HCT116 (cell line): ENCODE data around the gene PIK3CD. TPM values are rescaled to one million over a fixed set of nuclear protein-coding genes. Genes with fewer than 3 reads are reported as not detected.

Experiments
- ATAC-seq: fragments of 200-7000 bp; cut with Tn5 transposase; 2 replicates; pipeline ENCODE4 v1.9.1; 2020; ENCODE audit warnings: mild to moderate bottlenecking, moderate library complexity
- BruUV-seq: library from RNA; stranded (reverse); fragments of 400-500 nt; replicated peaks from 2 replicates; lab custom pipeline; 2021; lab: Mats Ljungman, UMichigan
- CTCF ChIA-PET: fragments of 300-600 bp; sonication (Branson Sonifier 250); formaldehyde crosslinking; loops from one replicate; lab custom pipeline; 2021; ENCODE audit warnings: antibody characterized with exemption; lab: Charles Lee
- POLR2A ChIA-PET: fragments of 300-600, 350-600 bp; sonication (Branson Sonifier 250); formaldehyde crosslinking; loops from one replicate; lab custom pipeline; 2021; ENCODE audit warnings: antibody characterized with exemption; lab: Charles Lee
- RAD21 ChIA-PET, 2 experiments: fragments of 300-600 bp; sonication (Branson Sonifier 250); formaldehyde crosslinking; loops; one replicate each; lab custom pipeline; 2023; ENCODE audit warnings: low total read pairs in 2 of 2; ENCODE audit not compliant: uncharacterized antibody in 2 of 2, unreplicated experiment in 2 of 2, low non-redundant PET in 1 of 2; lab: Charles Lee
- DNase-seq: peaks from one replicate; pipeline ENCODE4 v3.0.0-alpha.2; 2010; ENCODE audit warnings: low read depth, low spot score
- H2AFZ ChIP-seq: fragments of 200-600 bp; shearing (Covaris generic), sonication (generic); 2 replicates; pipeline ENCODE4 v1.6.1; 2017; ENCODE audit warnings: low read depth, mixed run types, mixed read lengths, antibody characterized with exemption, low read length; ENCODE audit not compliant: poor library complexity, severe bottlenecking
- H3K27ac ChIP-seq: 2 replicates; pipeline ENCODE4 v1.5.1; 2012; ENCODE audit warnings: low read depth, low read length
- H3K27me3 ChIP-seq: fragments of 200-600 bp; sonication (generic); 2 replicates; pipeline ENCODE4 v1.6.1; 2016; ENCODE audit warnings: mixed run types, low read length, mixed read lengths; ENCODE audit not compliant: insufficient read depth
- H3K36me3 ChIP-seq, 2 experiments: fragments of 200-500 bp in 1 of 2; fragments of 200-600 bp in 1 of 2; sonication (Bioruptor generic) in 1 of 2; sonication (generic) in 1 of 2; 2 replicates each; pipeline versions ENCODE4 v1.5.1 to v1.6.1; 2014 to 2016; ENCODE audit warnings: low read length in 2 of 2, inconsistent platforms in 1 of 2, mixed read lengths in 1 of 2, mixed run types in 1 of 2; ENCODE audit not compliant: insufficient read depth in 2 of 2, control insufficient read depth in 1 of 2
- H3K4me1 ChIP-seq, 2 experiments: fragments of 200-600 bp in 1 of 2; sonication (generic) in 1 of 2; 2 replicates each; pipeline versions ENCODE4 v1.5.1 to v1.6.1; 2012 to 2017; ENCODE audit warnings: low read length in 2 of 2, inconsistent platforms in 1 of 2, mild to moderate bottlenecking in 1 of 2, mixed read lengths in 1 of 2, mixed run types in 1 of 2, moderate library complexity in 1 of 2; ENCODE audit not compliant: insufficient read depth in 2 of 2, control insufficient read depth in 1 of 2
- H3K4me2 ChIP-seq: fragments of 200-600 bp; sonication (generic); 2 replicates; pipeline ENCODE4 v1.6.1; 2017; ENCODE audit warnings: mixed run types, low read length, mixed read lengths
- H3K4me3 ChIP-seq, 2 experiments: fragments of 200-600 bp in 1 of 2; sonication (generic) in 1 of 2; replicated peaks in 1 of 2; 2 replicates each; pipeline ENCODE4 v1.5.1; 2011 to 2016; ENCODE audit warnings: low read length in 2 of 2, control low read depth in 1 of 2, low read depth in 1 of 2, mild to moderate bottlenecking in 1 of 2, mixed read lengths in 1 of 2, mixed run types in 1 of 2
- H3K79me2 ChIP-seq: fragments of 200-600 bp; sonication (generic); 2 replicates; pipeline ENCODE4 v1.6.1; 2017; ENCODE audit warnings: mild to moderate bottlenecking, mixed run types, low read length, moderate library complexity, mixed read lengths; ENCODE audit not compliant: insufficient read depth
- H3K9ac ChIP-seq: fragments of 200-600 bp; sonication (generic); 2 replicates; pipeline ENCODE4 v1.6.1; 2016; ENCODE audit warnings: low read length, mixed read lengths
- H3K9me2 ChIP-seq: fragments of 200-600 bp; sonication (generic), shearing (Covaris generic); 2 replicates; pipeline ENCODE4 v1.6.1; 2017; ENCODE audit warnings: mixed run types, mild to moderate bottlenecking, moderate library complexity; ENCODE audit not compliant: insufficient read depth
- H3K9me3 ChIP-seq, 2 experiments: fragments of 200-500 bp in 1 of 2; fragments of 200-600 bp in 1 of 2; sonication (Bioruptor generic) in 1 of 2; sonication (generic) in 1 of 2; 2 replicates each; pipeline ENCODE4 v1.6.1; 2014 to 2017; ENCODE audit warnings: low read length in 2 of 2, mixed read lengths in 2 of 2, inconsistent platforms in 1 of 2, low read depth in 1 of 2, mild to moderate bottlenecking in 1 of 2, mixed run types in 1 of 2, moderate library complexity in 1 of 2; ENCODE audit not compliant: control insufficient read depth in 1 of 2, insufficient read depth in 1 of 2
- H4K20me1 ChIP-seq: fragments of 200-600 bp; sonication (generic), shearing (Covaris generic); 2 replicates; pipeline ENCODE4 v1.6.1; 2017; ENCODE audit warnings: mixed run types, mild to moderate bottlenecking, moderate library complexity; ENCODE audit not compliant: insufficient read depth
- ATF3 ChIP-seq: IDR thresholded peaks from 2 replicates; pipeline ENCODE4 v1.6.1; 2012
- CTCF ChIP-seq, 3 experiments: fragments of 200-600 bp in 1 of 3; sonication (generic) in 1 of 3; IDR thresholded peaks in 2 of 3; conservative IDR thresholded peaks in 1 of 3; 2 replicates each; pipeline ENCODE4 v1.5.1; 2012 to 2017; ENCODE audit warnings: low read depth in 2 of 3, low read length in 2 of 3, antibody characterized with exemption in 1 of 3, borderline replicate concordance in 1 of 3, control low read depth in 1 of 3, mild to moderate bottlenecking in 1 of 3, mixed read lengths in 1 of 3, mixed run types in 1 of 3, moderate library complexity in 1 of 3; ENCODE audit not compliant: insufficient read depth in 1 of 3
- ELF1 ChIP-seq: IDR thresholded peaks from 2 replicates; pipeline ENCODE4 v1.6.1; 2012; ENCODE audit warnings: low read depth, borderline replicate concordance
- EZH2 ChIP-seq: fragments of 200-600 bp; sonication (generic); IDR thresholded peaks from 2 replicates; pipeline ENCODE4 v1.6.1; 2017; ENCODE audit warnings: antibody characterized with exemption, mixed run types
- EZH2phosphoT487 ChIP-seq: fragments of 200-600 bp; IDR thresholded peaks from 2 replicates; pipeline ENCODE4 v1.6.1; 2018; ENCODE audit warnings: antibody characterized with exemption, borderline replicate concordance
- FOSL1 ChIP-seq: IDR thresholded peaks from 2 replicates; pipeline ENCODE4 v1.6.1; 2012; ENCODE audit warnings: low read depth
- JUND ChIP-seq: IDR thresholded peaks from 2 replicates; pipeline ENCODE4 v1.6.1; 2012
- MAX ChIP-seq: IDR thresholded peaks from 2 replicates; pipeline ENCODE4 v1.6.1; 2012
- SP1 ChIP-seq: IDR thresholded peaks from 2 replicates; pipeline ENCODE4 v1.6.1; 2012; ENCODE audit warnings: low read depth
- ZFX ChIP-seq: fragments of 450-650 bp; IDR thresholded peaks from 2 replicates; pipeline ENCODE4 v1.6.1; 2017
- ZNF274 ChIP-seq: fragments of 200-500 bp; sonication (Bioruptor generic); IDR thresholded peaks from 2 replicates; pipeline ENCODE4 v1.6.1; 2014; ENCODE audit warnings: mild to moderate bottlenecking, low read depth, low read length, inconsistent platforms
- intact Hi-C: fragments of 100-400 bp; cut with micrococcal nuclease; formaldehyde crosslinking; loops from 2 replicates; pipeline ENCODE4 v1.10.0; 2022
- total RNA-seq: library from RNA; stranded (reverse); gene quantifications from one replicate; pipeline ENCODE4 v1.2.1, GENCODE V29; 2021; ENCODE audit not compliant: unreplicated experiment
- TF ChIP-seq, protein P1 (sequence below): IDR thresholded peaks from 2 replicates; pipeline ENCODE4 v1.6.1; 2012; ENCODE audit warnings: low read depth

PIK3CD gene
- total RNA-seq, 1 experiment from 2014 or later, result 9.2 TPM

DNA sequence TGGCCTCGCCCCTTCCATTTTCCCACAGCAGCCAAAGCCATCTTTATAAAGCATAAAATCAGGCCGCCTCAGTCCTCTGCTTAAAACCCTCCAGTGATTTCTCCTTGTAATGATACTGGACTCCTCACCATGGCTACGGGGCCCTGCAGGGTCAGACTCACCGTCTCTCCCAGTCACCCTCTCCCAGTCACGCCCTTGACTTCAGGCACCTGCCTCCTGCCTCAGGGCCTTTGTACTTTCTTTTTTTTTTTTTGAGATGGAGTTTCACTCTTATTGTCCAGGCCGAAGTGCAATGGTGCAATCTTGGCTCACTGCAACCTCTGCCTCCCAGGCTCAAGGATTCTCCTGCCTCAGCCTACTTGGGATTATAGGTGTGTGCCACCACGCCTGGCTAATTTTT is 47.8 kb downstream of the PIK3CD start:
- BruUV-seq, result no TSS peak
- CTCF ChIA-PET, result no interaction called here
- Histone ChIP-seq H2AFZ (no peak overlapping the region), H3K27ac (no peak overlapping the region), H3K9ac (no peak overlapping the region), H4K20me1 (no peaks in the 10 kb centered on the region), H3K4me3 (no peak overlapping the region), H3K9me3 (no peaks in the 10 kb centered on the region), H3K36me3 (no peaks in the 10 kb centered on the region), H3K9me2 (no peaks in the 10 kb centered on the region), H3K79me2 (no peaks in the 10 kb centered on the region), H3K27me3 (no peaks in the 10 kb centered on the region), H3K4me2 (peak overlapping the region; percentile 49; the same call in 1 of the 2 replicates), H3K4me1 (peaks cover 15 to 27% of the 10 kb centered on the region in 2 experiments)
- intact Hi-C loops, result no loop called here
- TF ChIP-seq ATF3 (no peak), EZH2 (no peak), ZNF274 (no peak), EZH2phosphoT487 (no peak), ZFX (no peak)
- POLR2A ChIA-PET, result no interaction called here
- DNase-seq, result no peak
- RAD21 ChIA-PET, result no interaction called here
- ATAC-seq, result no peak

DNA sequence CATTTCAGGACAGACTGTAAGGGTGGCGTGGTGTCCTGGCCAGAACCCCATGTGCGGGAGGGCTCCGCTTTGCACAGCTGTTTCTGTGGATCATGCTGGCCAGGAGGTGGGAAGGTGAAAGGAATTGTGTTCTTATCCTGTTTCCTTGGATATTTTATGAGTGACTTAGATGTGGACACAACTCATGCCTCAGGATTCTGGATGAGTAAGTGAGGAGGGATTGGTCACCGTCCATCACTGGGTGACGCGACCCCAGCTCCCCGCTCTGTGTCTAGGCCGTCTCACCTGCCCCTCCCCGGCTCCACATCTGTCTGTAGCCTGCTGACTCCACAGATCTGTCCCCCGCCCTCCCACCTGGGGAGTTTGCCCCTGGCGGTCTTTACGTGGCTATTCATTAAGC is 48.8 kb downstream of the PIK3CD start:
- no peak overlapping the region for H2AFZ ChIP-seq
- ChIA-PET POLR2A (no interaction called here), RAD21 (interaction anchor here in 1 of 2 experiments (0.6 kb wide), 1 partner anchor 26 kb away, joined by 3 read pairs; no protein-coding TSS in a partner anchor), CTCF (no interaction called here)
- BruUV-seq, result no TSS peak
- peak; percentile 45 for DNase-seq
- no peaks in the 10 kb centered on the region for H4K20me1 ChIP-seq
- no peaks in the 10 kb centered on the region for H3K9me3 ChIP-seq
- peak; percentile 71 for ATAC-seq
- no peaks in the 10 kb centered on the region for H3K36me3 ChIP-seq
- 0 out of 4 replicates have a peak overlapping the region, but pooled peaks of 1 of the 2 experiments have one; percentile 5 for H3K4me3 ChIP-seq
- no peaks in the 10 kb centered on the region for H3K27me3 ChIP-seq
- no peak overlapping the region for H3K27ac ChIP-seq
- TF ChIP-seq ELF1 (no peak), SP1 (peak; percentile 19; the same call in 1 of the 2 replicates), MAX (no peak), JUND (peak; percentile 56), ZNF274 (no peak), CTCF (IDR thresholded peaks at IDR 0.05 in 2 of 3, conservative IDR thresholded peaks at IDR 0.05 in 1 of 3; ENCODE audit: borderline replicate concordance in 1 of 3, insufficient read depth in 1 of 3, low read depth in 2 of 3, low read length in 2 of 3) (no peak), FOSL1 (peak; percentile 70)
- TF ChIP-seq, protein P1, sequence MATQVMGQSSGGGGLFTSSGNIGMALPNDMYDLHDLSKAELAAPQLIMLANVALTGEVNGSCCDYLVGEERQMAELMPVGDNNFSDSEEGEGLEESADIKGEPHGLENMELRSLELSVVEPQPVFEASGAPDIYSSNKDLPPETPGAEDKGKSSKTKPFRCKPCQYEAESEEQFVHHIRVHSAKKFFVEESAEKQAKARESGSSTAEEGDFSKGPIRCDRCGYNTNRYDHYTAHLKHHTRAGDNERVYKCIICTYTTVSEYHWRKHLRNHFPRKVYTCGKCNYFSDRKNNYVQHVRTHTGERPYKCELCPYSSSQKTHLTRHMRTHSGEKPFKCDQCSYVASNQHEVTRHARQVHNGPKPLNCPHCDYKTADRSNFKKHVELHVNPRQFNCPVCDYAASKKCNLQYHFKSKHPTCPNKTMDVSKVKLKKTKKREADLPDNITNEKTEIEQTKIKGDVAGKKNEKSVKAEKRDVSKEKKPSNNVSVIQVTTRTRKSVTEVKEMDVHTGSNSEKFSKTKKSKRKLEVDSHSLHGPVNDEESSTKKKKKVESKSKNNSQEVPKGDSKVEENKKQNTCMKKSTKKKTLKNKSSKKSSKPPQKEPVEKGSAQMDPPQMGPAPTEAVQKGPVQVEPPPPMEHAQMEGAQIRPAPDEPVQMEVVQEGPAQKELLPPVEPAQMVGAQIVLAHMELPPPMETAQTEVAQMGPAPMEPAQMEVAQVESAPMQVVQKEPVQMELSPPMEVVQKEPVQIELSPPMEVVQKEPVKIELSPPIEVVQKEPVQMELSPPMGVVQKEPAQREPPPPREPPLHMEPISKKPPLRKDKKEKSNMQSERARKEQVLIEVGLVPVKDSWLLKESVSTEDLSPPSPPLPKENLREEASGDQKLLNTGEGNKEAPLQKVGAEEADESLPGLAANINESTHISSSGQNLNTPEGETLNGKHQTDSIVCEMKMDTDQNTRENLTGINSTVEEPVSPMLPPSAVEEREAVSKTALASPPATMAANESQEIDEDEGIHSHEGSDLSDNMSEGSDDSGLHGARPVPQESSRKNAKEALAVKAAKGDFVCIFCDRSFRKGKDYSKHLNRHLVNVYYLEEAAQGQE, result no peak
- intact Hi-C loops, result no loop called here
- H3K9me2 ChIP-seq, result no peaks in the 10 kb centered on the region
- peak overlapping the region; percentile 28 for H3K9ac ChIP-seq
- H3K4me2 ChIP-seq, result peak overlapping the region; percentile 49
- H3K79me2 ChIP-seq, result no peaks in the 10 kb centered on the region
- H3K4me1 ChIP-seq, result peaks cover 15 to 27% of the 10 kb centered on the region in 2 experiments
